GM12874 (cell line): Measurements from ENCODE around the gene LUZP1.

Experiments used
- TF ChIP-seq, protein P1 (sequence below): IDR thresholded peaks from 2 replicates; pipeline ENCODE4 v1.5.1; 2011; ENCODE audit warnings: low read depth, mild to moderate bottlenecking, control low read depth, low read length, moderate library complexity; ENCODE audit not compliant: insufficient read depth

LUZP1 gene

DNA sequence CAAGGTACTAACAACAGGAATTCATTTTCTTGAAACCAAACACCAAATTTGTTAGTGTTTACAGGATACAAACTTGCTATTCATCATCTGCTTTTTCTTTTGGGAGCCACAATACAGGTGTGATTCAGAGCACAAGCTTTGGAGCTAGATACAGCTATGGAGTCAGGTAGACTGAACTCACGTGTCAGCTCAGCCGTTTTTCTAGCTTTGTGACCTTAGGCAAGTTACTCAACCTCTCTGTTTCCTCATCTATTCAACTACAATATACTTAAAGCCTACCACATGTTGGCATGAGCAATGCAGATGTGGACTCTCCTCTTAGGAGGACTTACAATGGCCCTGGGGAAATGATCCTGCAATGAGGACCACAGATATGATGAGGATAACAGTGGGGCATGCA is 42.3 kb upstream of the LUZP1 start:
- TF ChIP-seq, protein P1, sequence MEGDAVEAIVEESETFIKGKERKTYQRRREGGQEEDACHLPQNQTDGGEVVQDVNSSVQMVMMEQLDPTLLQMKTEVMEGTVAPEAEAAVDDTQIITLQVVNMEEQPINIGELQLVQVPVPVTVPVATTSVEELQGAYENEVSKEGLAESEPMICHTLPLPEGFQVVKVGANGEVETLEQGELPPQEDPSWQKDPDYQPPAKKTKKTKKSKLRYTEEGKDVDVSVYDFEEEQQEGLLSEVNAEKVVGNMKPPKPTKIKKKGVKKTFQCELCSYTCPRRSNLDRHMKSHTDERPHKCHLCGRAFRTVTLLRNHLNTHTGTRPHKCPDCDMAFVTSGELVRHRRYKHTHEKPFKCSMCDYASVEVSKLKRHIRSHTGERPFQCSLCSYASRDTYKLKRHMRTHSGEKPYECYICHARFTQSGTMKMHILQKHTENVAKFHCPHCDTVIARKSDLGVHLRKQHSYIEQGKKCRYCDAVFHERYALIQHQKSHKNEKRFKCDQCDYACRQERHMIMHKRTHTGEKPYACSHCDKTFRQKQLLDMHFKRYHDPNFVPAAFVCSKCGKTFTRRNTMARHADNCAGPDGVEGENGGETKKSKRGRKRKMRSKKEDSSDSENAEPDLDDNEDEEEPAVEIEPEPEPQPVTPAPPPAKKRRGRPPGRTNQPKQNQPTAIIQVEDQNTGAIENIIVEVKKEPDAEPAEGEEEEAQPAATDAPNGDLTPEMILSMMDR = no peak

DNA sequence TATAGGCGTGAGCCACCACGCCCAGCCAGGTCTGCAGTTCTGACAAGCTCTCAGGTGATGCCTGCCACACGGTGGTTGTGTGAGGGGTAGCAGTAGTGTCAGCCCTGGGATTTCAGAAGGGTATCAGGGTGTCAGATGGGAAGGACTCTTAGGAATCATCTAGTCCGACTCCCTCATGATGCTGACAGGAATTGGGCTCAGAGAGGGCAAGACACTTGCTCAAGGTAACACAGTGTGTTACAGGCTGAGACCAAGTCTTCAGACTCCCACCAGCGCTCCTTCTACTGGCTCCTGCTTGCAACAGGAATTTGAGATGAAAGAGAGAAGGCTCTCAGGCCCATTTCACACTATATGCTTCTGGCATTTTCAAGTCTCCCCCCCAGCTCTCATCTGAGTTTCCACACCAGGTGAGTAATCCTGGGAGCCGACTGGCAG is 41.7 kb upstream of the LUZP1 start:
- TF ChIP-seq, protein P1 = no peak

DNA sequence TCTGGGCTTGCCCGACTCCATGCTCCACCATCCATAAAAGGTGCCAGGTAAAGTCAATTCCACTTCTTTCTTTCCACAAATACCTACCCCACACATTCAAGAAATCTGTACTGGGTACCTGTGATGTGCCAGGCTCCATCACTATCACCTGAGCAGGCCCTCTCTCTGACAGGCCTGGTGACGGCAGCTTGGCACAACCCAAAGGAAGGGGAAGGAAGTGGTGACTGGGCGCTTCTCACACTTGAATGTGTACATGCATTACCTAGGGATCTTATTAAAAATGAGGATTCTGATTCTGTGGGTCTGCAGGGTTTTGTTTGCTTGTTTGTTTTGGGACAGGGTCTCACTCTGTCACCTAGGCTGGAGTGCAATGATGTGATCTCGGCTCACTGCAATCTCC is 41.1 kb upstream of the LUZP1 start:
- TF ChIP-seq, protein P1 = no peak

DNA sequence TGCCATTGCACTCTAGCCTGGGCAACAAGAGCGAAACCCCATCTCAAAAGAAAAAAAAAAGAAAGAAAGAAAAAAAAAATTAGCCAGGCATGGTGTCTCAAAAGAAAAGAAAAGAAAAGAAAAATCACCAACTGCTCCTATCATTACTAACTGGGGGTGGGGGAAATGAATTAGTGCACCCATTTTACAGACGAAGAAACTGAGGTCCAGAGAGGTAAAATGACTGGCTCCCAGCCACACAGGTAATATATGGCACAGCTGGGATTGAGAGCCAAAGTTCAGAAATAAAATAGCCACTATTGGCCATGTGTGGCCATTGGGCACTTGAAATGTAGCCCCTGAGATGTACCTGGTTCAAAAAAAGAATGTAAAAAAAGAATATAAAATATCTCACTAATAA is 39.9 kb upstream of the LUZP1 start:
- TF ChIP-seq, protein P1 = no peak

DNA sequence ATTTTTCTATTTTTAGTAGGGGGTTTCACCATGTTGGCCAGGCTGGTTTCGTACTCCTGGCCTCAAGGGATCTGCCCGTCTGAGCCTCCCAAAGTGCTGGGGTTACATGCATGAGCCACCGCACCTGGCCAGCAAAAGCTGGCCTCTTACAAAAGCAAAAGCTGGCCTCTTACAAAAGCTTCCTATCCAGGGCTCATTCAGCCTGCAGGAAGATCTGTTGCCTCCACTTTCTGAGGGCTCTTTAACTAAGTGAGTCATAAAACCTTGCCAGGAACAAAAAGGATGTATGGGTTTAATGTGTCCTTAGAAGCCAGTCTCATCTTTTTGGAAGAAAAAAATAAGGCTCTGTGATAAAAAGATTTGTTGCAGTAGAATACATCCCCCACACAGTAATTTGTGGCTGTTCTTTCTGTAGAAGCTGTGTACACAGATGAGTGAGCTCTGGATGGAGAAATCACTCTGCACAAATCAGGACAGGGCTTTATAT is 33.6 kb upstream of the LUZP1 start:
- TF ChIP-seq, protein P1 = no peak

DNA sequence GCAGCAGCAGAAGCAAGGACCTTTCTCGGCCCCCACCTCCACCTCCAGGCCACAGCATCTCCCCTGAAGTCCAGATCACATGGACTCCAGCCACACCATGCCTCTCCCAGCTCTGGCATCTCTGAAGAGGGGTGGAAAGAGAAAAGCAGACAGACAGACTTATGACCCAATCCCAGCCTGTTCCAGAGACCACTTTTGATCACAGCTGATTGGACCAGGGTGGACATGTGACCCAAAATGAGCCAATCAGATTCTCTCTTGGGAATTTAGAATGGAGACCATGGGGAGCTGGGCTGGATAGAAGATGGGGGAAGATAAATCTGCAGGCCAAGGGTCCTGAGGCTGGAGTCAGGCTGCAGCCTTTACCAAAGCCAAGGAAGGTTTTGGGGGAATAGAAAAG is 32.2 kb upstream of the LUZP1 start:
- TF ChIP-seq, protein P1 = no peak

DNA sequence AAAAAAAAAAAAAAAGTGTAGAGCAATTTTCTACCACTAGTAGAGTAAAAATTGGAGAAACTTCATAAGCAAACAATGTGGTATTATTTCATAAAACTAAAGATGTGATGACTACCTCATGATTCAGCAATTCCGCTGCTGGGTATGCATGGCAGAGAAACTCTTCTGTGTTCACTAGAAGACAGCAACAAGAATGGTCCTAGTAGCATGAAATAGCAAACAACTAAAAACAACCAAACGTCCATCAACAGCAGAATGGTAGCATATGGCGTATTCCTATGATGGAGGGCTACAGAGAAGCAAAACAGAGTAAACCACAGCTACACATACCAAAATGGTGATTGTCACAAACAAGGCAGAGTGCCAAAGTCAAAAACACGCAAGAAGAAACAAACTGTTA is 29.7 kb upstream of the LUZP1 start:
- TF ChIP-seq, protein P1 = no peak
